ENCODE data around the gene IVD. TPM values are rescaled to one million over a fixed set of nuclear protein-coding genes. Genes with fewer than 3 reads are reported as not detected.
"Not testable (repeated sequence)": the region's sequence is repeated elsewhere in the genome, so short reads cannot be mapped to it uniquely, and the experiment has no call there.

IVD gene
- total RNA-seq, 1 experiment from 2014 or later = 17.9 TPM

- DNase-seq (ENCODE audit: low read depth) = no peak
Observed at GRCh38 chr15:40438712-40439111, 33.1 kb downstream of the IVD start.

GRCh38 chr15:40439461-40439959 is 33.9 kb downstream of the IVD start:
- peak; percentile 32 for DNase-seq (ENCODE audit: low read depth)

GRCh38 chr15:40439960-40440742 is 34.6 kb downstream of the IVD start:
- peak; percentile 56 for DNase-seq (ENCODE audit: low read depth)

- peak; percentile 98 for DNase-seq (ENCODE audit: low read depth)
Observed at GRCh38 chr15:40440743-40441564, 35.4 kb downstream of the IVD start, which contains the start of gene BAHD1. Gene BAHD1 (plus strand): TSS chr15:40440953. CDS start chr15:40458465, 17,512 bp downstream.

- DNase-seq (ENCODE audit: low read depth) = peak; percentile 17
Observed at GRCh38 chr15:40441565-40442531, 36.3 kb downstream of the IVD start.

- no peak for DNase-seq (ENCODE audit: low read depth)
Observed at GRCh38 chr15:40443255-40443654, 37.7 kb downstream of the IVD start.

- DNase-seq (ENCODE audit: low read depth) = peak; percentile 17
Observed at GRCh38 chr15:40443846-40444245, 38.3 kb downstream of the IVD start.

- no peak for DNase-seq (ENCODE audit: low read depth)
Observed at GRCh38 chr15:40444736-40445135, 39.1 kb downstream of the IVD start.

- DNase-seq (ENCODE audit: low read depth) = peak; percentile 37
Observed at GRCh38 chr15:40445421-40445922, 39.9 kb downstream of the IVD start.

GRCh38 chr15:40446144-40446543 is 40.5 kb downstream of the IVD start:
- DNase-seq (ENCODE audit: low read depth) = no peak

- no peak for DNase-seq (ENCODE audit: low read depth)
Observed at GRCh38 chr15:40448354-40448753, 42.8 kb downstream of the IVD start.

GRCh38 chr15:40449275-40449674 is 43.7 kb downstream of the IVD start:
- DNase-seq (ENCODE audit: low read depth) = peak; percentile 43

GRCh38 chr15:40450047-40450446 is 44.5 kb downstream of the IVD start:
- no peak for DNase-seq (ENCODE audit: low read depth)

- no peak for DNase-seq (ENCODE audit: low read depth)
Observed at GRCh38 chr15:40451527-40452158, 46.0 kb downstream of the IVD start.

GRCh38 chr15:40452296-40453090 is 46.9 kb downstream of the IVD start:
- DNase-seq (ENCODE audit: low read depth) = no peak

GRCh38 chr15:40453941-40454340 is 48.3 kb downstream of the IVD start:
- not testable (repeated sequence) for DNase-seq (ENCODE audit: low read depth)

- peak; percentile 35 for DNase-seq (ENCODE audit: low read depth)
Observed at GRCh38 chr15:40454904-40455391, 49.4 kb downstream of the IVD start.

GRCh38 chr15:40456299-40456712 is 50.7 kb downstream of the IVD start:
- no peak for DNase-seq (ENCODE audit: low read depth)

- no peak for DNase-seq (ENCODE audit: low read depth)
Observed at GRCh38 chr15:40456738-40457137, 51.1 kb downstream of the IVD start.
